ENCODE data around the gene TYW1B.
"Not testable (repeated sequence)": the region's sequence is repeated elsewhere in the genome, so short reads cannot be mapped to it uniquely, and the experiment has no call there.

DNA sequence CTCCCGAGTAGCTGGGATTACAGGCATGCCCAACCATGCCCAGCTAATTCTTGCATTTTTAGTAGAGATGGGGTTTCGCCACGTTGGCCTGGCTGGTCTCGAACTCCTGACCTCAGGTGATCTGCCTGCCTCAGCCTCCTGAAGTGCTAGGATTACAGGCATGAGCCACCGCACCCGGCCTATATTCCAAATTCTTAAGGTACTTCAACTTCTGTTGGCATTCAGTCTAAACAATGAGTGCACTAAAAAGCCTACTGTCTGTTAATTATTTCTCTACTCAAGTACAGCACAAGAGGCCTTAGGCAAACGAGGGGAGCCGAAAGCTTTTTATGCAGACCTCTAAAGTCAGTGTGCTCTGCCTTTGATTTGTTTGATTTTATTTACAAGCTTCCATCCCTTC lies 243.4 kb downstream of the TYW1B start:
- not testable (repeated sequence) for TF ChIP-seq POLR2A, POLR2AphosphoS5, EP300, CTCF (IDR thresholded peaks at IDR 0.05)

All from gastroesophageal sphincter (tissue), 3 donors.